K562 (cell line): ENCODE data around the gene TNIK.

Experiments used
- KAT2B ChIP-seq: IDR thresholded peaks from one replicate; pipeline ENCODE4 v1.6.1; 2012; ENCODE audit warnings: low read depth, mild to moderate bottlenecking, control low read depth, inconsistent platforms, low read length, moderate library complexity
- SP1 ChIP-seq: sonication (generic); formaldehyde crosslinking; IDR thresholded peaks from 2 replicates; pipeline ENCODE4 v1.8.1; 2022; ENCODE audit warnings: mild to moderate bottlenecking, missing genetic modification reagents
- TF ChIP-seq, protein P1 (sequence below), 3 experiments: IDR thresholded peaks in 2 of 3; conservative IDR thresholded peaks in 1 of 3; 2 replicates each; pipeline ENCODE4 v1.5.1; 2011 to 2012; ENCODE audit warnings: low read length in 3 of 3, mild to moderate bottlenecking in 3 of 3, control low read depth in 2 of 3, improper control_type of control experiment in 1 of 3, inconsistent platforms in 1 of 3, low read depth in 1 of 3, mixed read lengths in 1 of 3, moderate library complexity in 1 of 3; ENCODE audit not compliant: insufficient read depth in 2 of 3

GRCh38 chr3:171436380-171436779 is 23.8 kb downstream of the TNIK start:
- TF ChIP-seq KAT2B, result no peak
- TF ChIP-seq, protein P1, sequence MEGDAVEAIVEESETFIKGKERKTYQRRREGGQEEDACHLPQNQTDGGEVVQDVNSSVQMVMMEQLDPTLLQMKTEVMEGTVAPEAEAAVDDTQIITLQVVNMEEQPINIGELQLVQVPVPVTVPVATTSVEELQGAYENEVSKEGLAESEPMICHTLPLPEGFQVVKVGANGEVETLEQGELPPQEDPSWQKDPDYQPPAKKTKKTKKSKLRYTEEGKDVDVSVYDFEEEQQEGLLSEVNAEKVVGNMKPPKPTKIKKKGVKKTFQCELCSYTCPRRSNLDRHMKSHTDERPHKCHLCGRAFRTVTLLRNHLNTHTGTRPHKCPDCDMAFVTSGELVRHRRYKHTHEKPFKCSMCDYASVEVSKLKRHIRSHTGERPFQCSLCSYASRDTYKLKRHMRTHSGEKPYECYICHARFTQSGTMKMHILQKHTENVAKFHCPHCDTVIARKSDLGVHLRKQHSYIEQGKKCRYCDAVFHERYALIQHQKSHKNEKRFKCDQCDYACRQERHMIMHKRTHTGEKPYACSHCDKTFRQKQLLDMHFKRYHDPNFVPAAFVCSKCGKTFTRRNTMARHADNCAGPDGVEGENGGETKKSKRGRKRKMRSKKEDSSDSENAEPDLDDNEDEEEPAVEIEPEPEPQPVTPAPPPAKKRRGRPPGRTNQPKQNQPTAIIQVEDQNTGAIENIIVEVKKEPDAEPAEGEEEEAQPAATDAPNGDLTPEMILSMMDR (IDR thresholded peaks at IDR 0.05 in 2 of 3, conservative IDR thresholded peaks at IDR 0.05 in 1 of 3; ENCODE audit: insufficient read depth in 2 of 3, low read depth in 1 of 3, low read length in 3 of 3), result no peak
- TF ChIP-seq SP1 (CRISPR knock-in tag), result no peak
